IMR-90 (cell line): ENCODE measurements around the gene LHFPL6. TPM values are rescaled to one million over a fixed set of nuclear protein-coding genes. Genes with fewer than 3 reads are reported as not detected.

Experiments used
- ATAC-seq: fragments of 200-7000 bp; cut with Tn5 transposase; 2 replicates; pipeline ENCODE4 v1.9.1; 2020; ENCODE audit warnings: low read depth, mild to moderate bottlenecking, moderate library complexity
- BruUV-seq: library from RNA; stranded (reverse); fragments of 400-500 nt; replicated peaks from 2 replicates; lab custom pipeline; 2021; lab: Mats Ljungman, UMichigan
- CTCF ChIA-PET: fragments of 300-600 bp; formaldehyde crosslinking; extraction: SDS; loops from one replicate; lab custom pipeline; 2021; ENCODE audit warnings: antibody characterized with exemption; lab: Yijun Ruan, JAX
- POLR2A ChIA-PET: fragments of 300-600 bp; sonication (Branson Sonifier 250); formaldehyde crosslinking; loops from one replicate; lab custom pipeline; 2022; ENCODE audit warnings: antibody characterized with exemption; ENCODE audit not compliant: unreplicated experiment; lab: Charles Lee
- DNase-seq: peaks from one replicate; pipeline ENCODE4 v3.0.0; 2013
- H2AFZ ChIP-seq: replicated peaks from 2 replicates; pipeline ENCODE3; 2013; ENCODE audit warnings: low read length, mild to moderate bottlenecking; ENCODE audit not compliant: poor library complexity
- H2AK5ac ChIP-seq: 2 replicates; pipeline ENCODE4 v1.6.1; 2013; ENCODE audit warnings: low read depth, low read length, inconsistent platforms
- H2AK9ac ChIP-seq: replicated peaks from 2 replicates; pipeline ENCODE3; 2013; ENCODE audit warnings: mild to moderate bottlenecking, low read depth, low read length, moderate library complexity; ENCODE audit not compliant: poor library complexity
- H2BK120ac ChIP-seq: 2 replicates; pipeline ENCODE4 v1.6.1; 2013; ENCODE audit warnings: low read depth, low read length, inconsistent platforms
- H2BK15ac ChIP-seq: 3 replicates; pipeline ENCODE4 v1.6.1; 2013; ENCODE audit warnings: low read depth, low read length, inconsistent platforms
- H2BK20ac ChIP-seq: 2 replicates; pipeline ENCODE4 v1.6.1; 2013; ENCODE audit warnings: low read depth, mild to moderate bottlenecking, inconsistent platforms, low read length, moderate library complexity
- H2BK5ac ChIP-seq: 2 replicates; pipeline ENCODE4 v1.6.1; 2013; ENCODE audit warnings: mild to moderate bottlenecking, low read depth, low read length, inconsistent platforms; ENCODE audit not compliant: poor library complexity, severe bottlenecking
- H3K14ac ChIP-seq: replicated peaks from 2 replicates; pipeline ENCODE4 v1.6.1; 2013; ENCODE audit warnings: low read depth, low read length, inconsistent platforms
- H3K18ac ChIP-seq: 2 replicates; pipeline ENCODE4 v1.6.1; 2013; ENCODE audit warnings: low read depth, low read length, control low read depth
- H3K23ac ChIP-seq: 2 replicates; pipeline ENCODE4 v1.6.1; 2013; ENCODE audit warnings: low read depth, low read length, inconsistent platforms
- H3K27ac ChIP-seq: 2 replicates; pipeline ENCODE4 v1.5.1; 2013; ENCODE audit warnings: mild to moderate bottlenecking, control low read depth, low read length; ENCODE audit not compliant: insufficient read depth
- H3K27me3 ChIP-seq: 2 replicates; pipeline ENCODE4 v1.6.1; 2013; ENCODE audit warnings: low read length; ENCODE audit not compliant: control insufficient read depth, insufficient read depth
- H3K36me3 ChIP-seq: 2 replicates; pipeline ENCODE4 v1.6.1; 2013; ENCODE audit warnings: low read length, mixed read lengths; ENCODE audit not compliant: control insufficient read depth, insufficient read depth
- H3K4ac ChIP-seq: 2 replicates; pipeline ENCODE4 v1.6.1; 2013; ENCODE audit warnings: low read depth, low read length, inconsistent platforms
- H3K4me1 ChIP-seq: 2 replicates; pipeline ENCODE4 v1.6.1; 2013; ENCODE audit warnings: low read length, mixed read lengths; ENCODE audit not compliant: control insufficient read depth, insufficient read depth
- H3K4me2 ChIP-seq: 2 replicates; pipeline ENCODE4 v1.6.1; 2013; ENCODE audit warnings: low read depth, mild to moderate bottlenecking, control low read depth, low read length, moderate library complexity
- H3K4me3 ChIP-seq: 2 replicates; pipeline ENCODE4 v1.5.1; 2013; ENCODE audit warnings: low read depth, mild to moderate bottlenecking, control low read depth, low read length, moderate library complexity; ENCODE audit not compliant: insufficient read depth
- H3K56ac ChIP-seq: 2 replicates; pipeline ENCODE4 v1.6.1; 2013; ENCODE audit warnings: low read length, inconsistent platforms; ENCODE audit not compliant: insufficient read depth; ENCODE audit errors: extremely low read depth
- H3K79me1 ChIP-seq, 2 experiments: 2 replicates each; pipeline ENCODE4 v1.6.1; 2013; ENCODE audit warnings: low read length in 2 of 2, inconsistent platforms in 1 of 2, low read depth in 1 of 2
- H3K9ac ChIP-seq: 2 replicates; pipeline ENCODE4 v1.6.1; 2013; ENCODE audit warnings: low read depth, low read length, control low read depth
- H3K9me1 ChIP-seq: 2 replicates; pipeline ENCODE4 v1.6.1; 2013; ENCODE audit warnings: low read length, inconsistent platforms; ENCODE audit not compliant: insufficient read depth
- H3K9me3 ChIP-seq: 2 replicates; pipeline ENCODE4 v1.6.1; 2013; ENCODE audit warnings: low read length; ENCODE audit not compliant: control insufficient read depth, insufficient read depth
- H4K20me1 ChIP-seq: 2 replicates; pipeline ENCODE4 v1.6.1; 2013; ENCODE audit warnings: low read length, inconsistent platforms; ENCODE audit not compliant: insufficient read depth
- H4K5ac ChIP-seq: 2 replicates; pipeline ENCODE4 v1.6.1; 2013; ENCODE audit warnings: mild to moderate bottlenecking, low read depth, low read length, control low read depth
- H4K8ac ChIP-seq, 2 experiments: 2 replicates each; pipeline ENCODE4 v1.6.1; 2013; ENCODE audit warnings: low read depth in 2 of 2, low read length in 2 of 2, control low read depth in 1 of 2, inconsistent platforms in 1 of 2
- H4K91ac ChIP-seq: 2 replicates; pipeline ENCODE4 v1.6.1; 2013; ENCODE audit warnings: low read depth, low read length, inconsistent platforms; ENCODE audit not compliant: insufficient read depth
- CEBPB ChIP-seq: IDR thresholded peaks from 2 replicates; pipeline ENCODE4 v1.6.1; 2012; ENCODE audit warnings: low read depth, low read length, improper control_type of control experiment
- CHD1 ChIP-seq: IDR thresholded peaks from 2 replicates; pipeline ENCODE4 v1.6.1; 2012; ENCODE audit warnings: low read depth, low read length, improper control_type of control experiment
- CTCF ChIP-seq: conservative IDR thresholded peaks from 2 replicates; pipeline ENCODE4 v1.5.1; 2012; ENCODE audit warnings: mild to moderate bottlenecking, low read depth, low read length, improper control_type of control experiment
- FOS ChIP-seq: fragments of 150-350 bp; IDR thresholded peaks from 2 replicates; pipeline ENCODE4 v1.6.1; 2016; ENCODE audit warnings: low read depth, low read length
- MAFK ChIP-seq: IDR thresholded peaks from 2 replicates; pipeline ENCODE4 v1.6.1; 2012; ENCODE audit warnings: low read depth, low read length, improper control_type of control experiment
- MAZ ChIP-seq: IDR thresholded peaks from 2 replicates; pipeline ENCODE4 v1.6.1; 2012; ENCODE audit warnings: low read depth, mild to moderate bottlenecking, low read length, improper control_type of control experiment, moderate library complexity, borderline replicate concordance
- NFE2L2 ChIP-seq: fragments of 150-350 bp; IDR thresholded peaks from 2 replicates; pipeline ENCODE4 v1.6.1; 2016; ENCODE audit warnings: low read depth, mild to moderate bottlenecking, low read length
- POLR2A ChIP-seq: IDR thresholded peaks from 2 replicates; pipeline ENCODE4 v1.6.1; 2012; ENCODE audit warnings: mild to moderate bottlenecking, low read depth, low read length
- RFX5 ChIP-seq: IDR thresholded peaks from 2 replicates; pipeline ENCODE4 v1.8.0; 2012; ENCODE audit warnings: low read depth, mild to moderate bottlenecking, low read length, moderate library complexity
- SMC3 ChIP-seq: fragments of 150-350 bp; IDR thresholded peaks from 2 replicates; pipeline ENCODE4 v1.6.1; 2016; ENCODE audit warnings: low read depth, mild to moderate bottlenecking, antibody characterized with exemption, low read length, moderate library complexity
- USF2 ChIP-seq: fragments of 150-350 bp; IDR thresholded peaks from 2 replicates; pipeline ENCODE4 v1.6.1; 2017; ENCODE audit warnings: mild to moderate bottlenecking, antibody characterized with exemption, low read length, low read depth
- WGBS, 2 experiments: methylation state at CpG; one replicate each; pipeline versions ENCODE4 v1.1.5 to v1.1.7; 2013; ENCODE audit warnings: missing lambda C conversion rate in 2 of 2; ENCODE audit not compliant: insufficient read length in 1 of 2; ENCODE audit errors: extremely low coverage in 2 of 2; 5-methylcytosine and 5-hydroxymethylcytosine counted together
- dilution Hi-C: fragments of 300-500 bp; cut with HindIII; formaldehyde crosslinking; loops from one replicate; pipeline ENCODE4 v1.14.3; 2018; ENCODE audit warnings: low sequenced_read_pairs; ENCODE audit not compliant: unreplicated experiment
- in situ Hi-C: fragments of 300-500 bp; cut with MboI; formaldehyde crosslinking; loops from 3 replicates; pipeline ENCODE4 v1.14.3; 2019; ENCODE audit warnings: low sequenced_read_pairs, inconsistent platforms, mixed read lengths
- intact Hi-C: fragments of 100-400 bp; cut with micrococcal nuclease; formaldehyde crosslinking; loops from 2 replicates; pipeline ENCODE4 v1.10.0; 2022
- polyA plus RNA-seq, 3 experiments: library from polyadenylated mRNA; depleted of rRNA; stranded (reverse); fragments of >200 nt; gene quantifications; 2 replicates each; pipeline ENCODE4 v1.2.3, GENCODE V29; 2012; ENCODE audit warnings: low replicate concordance in 1 of 3
- total RNA-seq: library from RNA; depleted of rRNA; stranded (reverse); fragments of >200 nt; gene quantifications from 2 replicates; pipeline ENCODE4 v1.2.3, GENCODE V29; 2012
- TF ChIP-seq, protein P1 (sequence below): fragments of 150-350 bp; IDR thresholded peaks from 2 replicates; pipeline ENCODE4 v1.6.1; 2016; ENCODE audit warnings: low read depth, mild to moderate bottlenecking, low read length, moderate library complexity, borderline replicate concordance

The LHFPL6 gene
- total and polyA plus RNA-seq, 2 of the 4 experiments (the other 2 are of a cell fraction), result 24.7 to 36.1 TPM

DNA sequence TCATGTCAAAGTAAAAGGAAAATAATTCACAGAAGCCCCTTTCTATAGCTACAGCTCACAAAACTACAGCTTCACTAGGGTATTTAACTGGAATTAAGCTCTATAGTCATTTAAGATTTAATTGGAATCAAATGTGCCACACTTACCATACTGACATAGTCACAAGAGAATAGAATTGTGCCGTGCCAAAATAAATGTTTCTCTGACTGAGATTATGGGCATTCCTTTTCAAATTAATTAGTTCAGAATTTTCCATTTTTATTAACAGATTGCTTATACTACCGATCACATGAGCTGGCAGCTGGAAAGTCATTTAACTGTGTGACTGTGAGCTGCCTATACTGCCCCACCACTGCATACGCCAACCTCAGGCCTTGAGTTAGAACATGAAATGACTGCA is 108.4 kb downstream of the LHFPL6 start:
- H3K4me2 ChIP-seq, result no peak overlapping the region
- ChIA-PET CTCF (no interaction called here), POLR2A (no interaction called here)
- H3K56ac ChIP-seq, result no peak overlapping the region
- in situ Hi-C loops (no loop called here), intact Hi-C loops (no loop called here), dilution Hi-C loops (no loop called here)
- no peak overlapping the region for H3K4me3 ChIP-seq
- no peaks in the 10 kb centered on the region for H3K4me1 ChIP-seq
- ATAC-seq, result no peak
- H3K4ac ChIP-seq, result no peak overlapping the region
- no peak for DNase-seq
- no peak overlapping the region for H2AK9ac ChIP-seq
- no peak overlapping the region for H2AFZ ChIP-seq
- H4K5ac ChIP-seq, result no peak overlapping the region
- H3K14ac ChIP-seq, result no peak overlapping the region
- no peaks in the 10 kb centered on the region for H3K27me3 ChIP-seq
- no peak overlapping the region for H4K91ac ChIP-seq
- H3K9me3 ChIP-seq, result no peaks in the 10 kb centered on the region
- no peak overlapping the region for H3K27ac ChIP-seq
- no peak overlapping the region for H2AK5ac ChIP-seq
- H2BK20ac ChIP-seq, result no peak overlapping the region
- H3K9me1 ChIP-seq, result no peaks in the 10 kb centered on the region; the same call in 1 of the 2 replicates
- H2BK120ac ChIP-seq, result no peak overlapping the region
- BruUV-seq, result no TSS peak
- H4K20me1 ChIP-seq, result no peaks in the 10 kb centered on the region
- WGBS, 2 experiments, result no CpG with 5 or more reads among the region's 3 CpGs
- TF ChIP-seq CTCF (no peak), NFE2L2 (no peak), MAFK (no peak), SMC3 (no peak), POLR2A (no peak), CEBPB (no peak), FOS (no peak), MAZ (no peak), USF2 (no peak), RFX5 (no peak), CHD1 (no peak)
- TF ChIP-seq, protein P1, sequence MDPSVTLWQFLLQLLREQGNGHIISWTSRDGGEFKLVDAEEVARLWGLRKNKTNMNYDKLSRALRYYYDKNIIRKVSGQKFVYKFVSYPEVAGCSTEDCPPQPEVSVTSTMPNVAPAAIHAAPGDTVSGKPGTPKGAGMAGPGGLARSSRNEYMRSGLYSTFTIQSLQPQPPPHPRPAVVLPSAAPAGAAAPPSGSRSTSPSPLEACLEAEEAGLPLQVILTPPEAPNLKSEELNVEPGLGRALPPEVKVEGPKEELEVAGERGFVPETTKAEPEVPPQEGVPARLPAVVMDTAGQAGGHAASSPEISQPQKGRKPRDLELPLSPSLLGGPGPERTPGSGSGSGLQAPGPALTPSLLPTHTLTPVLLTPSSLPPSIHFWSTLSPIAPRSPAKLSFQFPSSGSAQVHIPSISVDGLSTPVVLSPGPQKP, result no peak
- no peak overlapping the region for H3K23ac ChIP-seq
- H3K79me1 ChIP-seq, result peaks cover 11 to 26% of the 10 kb centered on the region in 2 experiments; a peak in 3 of 4 replicates
- no peak overlapping the region for H2BK5ac ChIP-seq
- H3K36me3 ChIP-seq, result no peaks in the 10 kb centered on the region
- H4K8ac ChIP-seq, result no peak overlapping the region
- H2BK15ac ChIP-seq, result no peak overlapping the region
- H3K9ac ChIP-seq, result no peak overlapping the region
- H3K18ac ChIP-seq, result no peak overlapping the region
